Transverse colon (tissue), 4 donors: ENCODE results near the gene INTS11. TPM values are rescaled to one million over a fixed set of nuclear protein-coding genes. Genes with fewer than 3 reads are reported as not detected.

Experiments used
- DNase-seq: peaks from one replicate; pipeline ENCODE4 v3.0.0-alpha.2; 2019
- H3K27ac ChIP-seq, 4 donors: fragments of 200-600 bp; sonication (generic); 2 replicates each; pipeline ENCODE4 v1.5.1; 2016 to 2018; ENCODE audit warnings: inconsistent platforms in 4 of 4
- H3K27me3 ChIP-seq: fragments of 200-600 bp; sonication (generic); 2 replicates; pipeline ENCODE4 v1.5.1; 2017; ENCODE audit warnings: inconsistent platforms
- H3K36me3 ChIP-seq, 4 donors: fragments of 200-600 bp; sonication (generic); 2 replicates each; pipeline ENCODE4 v1.5.1; 2017 to 2019; ENCODE audit warnings: inconsistent platforms in 4 of 4
- H3K4me1 ChIP-seq, 4 donors: fragments of 200-600 bp; sonication (generic); 2 replicates each; pipeline ENCODE4 v1.5.1; 2017 to 2020; ENCODE audit warnings: inconsistent platforms in 4 of 4
- H3K4me3 ChIP-seq, 4 donors: fragments of 200-600 bp; sonication (generic); 1 replicate in 1 of 4; 2 replicates in 3 of 4; pipeline versions ENCODE4 v1.5.1 to v1.6.1; 2017 to 2019; ENCODE audit warnings: inconsistent platforms in 4 of 4
- H3K9me3 ChIP-seq, 2 donors: fragments of 200-600 bp; sonication (generic); 2 replicates each; pipeline ENCODE4 v1.5.1; 2017 to 2019; ENCODE audit warnings: inconsistent platforms in 2 of 2
- EP300 ChIP-seq: sonication (generic); formaldehyde crosslinking; IDR thresholded peaks from one replicate; pipeline ENCODE4 v1.6.1; 2017; ENCODE audit warnings: antibody characterized with exemption, low read depth
- POLR2A ChIP-seq: fragments of 450-650 bp; IDR thresholded peaks from one replicate; pipeline ENCODE4 v1.6.1; 2016; ENCODE audit warnings: antibody characterized with exemption, mild to moderate bottlenecking, moderate library complexity
- POLR2AphosphoS5 ChIP-seq, 3 donors: sonication (generic); formaldehyde crosslinking; IDR thresholded peaks; one replicate each; pipeline ENCODE4 v1.6.1; 2016; ENCODE audit warnings: antibody characterized with exemption in 3 of 3
- WGBS, 2 donors: methylation state at CpG; one replicate each; pipeline ENCODE4 v1.1.5; 2018; ENCODE audit warnings: low coverage in 1 of 2; 5-methylcytosine and 5-hydroxymethylcytosine counted together
- in situ Hi-C, 4 donors: fragments of 200-750 bp; cut with MboI; loops; one replicate each; pipeline versions ENCODE4 v1.15.0 to v1.15.1; 2017; ENCODE audit warnings: low sequenced_read_pairs in 3 of 4, low pct_ligation_motif_present in 1 of 4, low pct_unique_long_range_greater_than_20kb in 1 of 4
- intact Hi-C: fragments of 100-400 bp; cut with DNase I; formaldehyde crosslinking; loops from one replicate; pipeline ENCODE4 v1.15.1; 2023; ENCODE audit warnings: low total_unique reads
- total RNA-seq, 4 donors: library from RNA; depleted of rRNA; stranded (reverse); fragments of >200 nt; gene quantifications; one replicate each; pipeline ENCODE4 v1.1.0, GENCODE V29; 2016
- TF ChIP-seq, protein P1 (sequence below), 5 experiments: fragments of 200-600 bp in 3 of 5; fragments of 450-650 bp in 2 of 5; sonication (generic) in 3 of 5; IDR thresholded peaks; 1 replicate in 2 of 5; 2 replicates in 3 of 5; pipeline ENCODE4 v1.5.1; 2016 to 2017; ENCODE audit warnings: antibody characterized with exemption in 5 of 5, inconsistent platforms in 3 of 5, mild to moderate bottlenecking in 2 of 5, moderate library complexity in 1 of 5

Gene INTS11
- total RNA-seq, 4 donors from 2014 or later, result 118 to 424 (median 140) TPM

DNA sequence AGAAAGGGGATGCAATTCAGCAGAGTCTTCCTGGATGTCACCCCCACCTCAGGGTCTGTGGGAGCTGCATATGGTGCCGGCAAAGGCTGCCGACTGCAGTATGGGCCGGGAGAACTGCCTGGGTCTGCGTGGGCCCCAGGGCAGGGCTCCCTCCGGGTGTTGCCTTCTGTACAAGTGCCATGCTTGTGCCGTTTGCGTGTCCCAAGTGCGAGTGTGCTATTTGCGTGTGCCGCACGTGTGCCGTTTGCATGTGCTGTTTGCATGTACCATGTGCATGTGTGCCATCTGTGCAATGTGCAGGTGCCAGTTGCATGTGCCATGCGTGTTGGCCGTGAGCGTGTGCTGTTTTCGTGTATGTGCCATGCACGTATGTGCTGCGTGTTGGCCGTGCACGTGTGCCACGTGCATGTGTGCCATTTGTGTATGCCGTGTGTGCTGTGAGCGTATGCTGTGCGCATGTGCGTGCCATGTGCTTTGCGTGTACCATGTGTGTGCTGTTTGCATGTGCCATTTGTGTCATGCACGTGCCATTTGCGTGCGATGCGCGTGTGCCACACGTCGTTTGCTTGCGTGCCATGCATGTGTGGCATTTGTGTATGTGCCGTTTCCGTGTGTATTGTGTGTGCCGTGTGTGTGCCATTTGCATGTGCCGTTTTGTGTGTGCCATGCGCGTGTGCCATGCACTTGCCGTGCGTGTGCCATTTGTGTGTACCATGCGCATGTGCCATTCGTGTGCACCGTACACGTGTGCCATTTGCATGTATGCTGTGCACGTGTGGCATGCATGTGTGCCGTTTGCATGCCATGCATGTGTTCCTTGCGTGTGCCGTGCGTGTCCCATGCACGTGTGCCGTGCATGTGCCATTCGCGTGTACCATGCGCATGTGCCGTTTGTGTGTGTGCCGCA, 5.1 kb upstream of the INTS11 start:
- peaks cover 12% of the 10 kb centered on the region for H3K27me3 ChIP-seq
- no peak for DNase-seq
- H3K4me1 ChIP-seq, result peaks cover 20 to 33% (median 30%) of the 10 kb centered on the region in 4 donors
- intact Hi-C loops (no loop called here), in situ Hi-C loops (no loop called here)
- no peak overlapping the region for H3K4me3 ChIP-seq
- 93% methylated on average over 56 of the region's 58 CpGs; no CpG with 5 or more reads in 1 of the 2 donors for WGBS, 2 donors
- TF ChIP-seq POLR2A (no peak), POLR2AphosphoS5 (IDR thresholded peaks at IDR 0.05) (peak in 2 of 3 donors; percentile 43 to 45), EP300 (no peak)
- TF ChIP-seq, protein P1, sequence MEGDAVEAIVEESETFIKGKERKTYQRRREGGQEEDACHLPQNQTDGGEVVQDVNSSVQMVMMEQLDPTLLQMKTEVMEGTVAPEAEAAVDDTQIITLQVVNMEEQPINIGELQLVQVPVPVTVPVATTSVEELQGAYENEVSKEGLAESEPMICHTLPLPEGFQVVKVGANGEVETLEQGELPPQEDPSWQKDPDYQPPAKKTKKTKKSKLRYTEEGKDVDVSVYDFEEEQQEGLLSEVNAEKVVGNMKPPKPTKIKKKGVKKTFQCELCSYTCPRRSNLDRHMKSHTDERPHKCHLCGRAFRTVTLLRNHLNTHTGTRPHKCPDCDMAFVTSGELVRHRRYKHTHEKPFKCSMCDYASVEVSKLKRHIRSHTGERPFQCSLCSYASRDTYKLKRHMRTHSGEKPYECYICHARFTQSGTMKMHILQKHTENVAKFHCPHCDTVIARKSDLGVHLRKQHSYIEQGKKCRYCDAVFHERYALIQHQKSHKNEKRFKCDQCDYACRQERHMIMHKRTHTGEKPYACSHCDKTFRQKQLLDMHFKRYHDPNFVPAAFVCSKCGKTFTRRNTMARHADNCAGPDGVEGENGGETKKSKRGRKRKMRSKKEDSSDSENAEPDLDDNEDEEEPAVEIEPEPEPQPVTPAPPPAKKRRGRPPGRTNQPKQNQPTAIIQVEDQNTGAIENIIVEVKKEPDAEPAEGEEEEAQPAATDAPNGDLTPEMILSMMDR (IDR thresholded peaks at IDR 0.05), result no peak
- H3K9me3 ChIP-seq, result no peaks in the 10 kb centered on the region
- peaks cover 0 to 6% (median 0%) of the 10 kb centered on the region in 4 donors for H3K36me3 ChIP-seq
- H3K27ac ChIP-seq, result no peak overlapping the region

DNA sequence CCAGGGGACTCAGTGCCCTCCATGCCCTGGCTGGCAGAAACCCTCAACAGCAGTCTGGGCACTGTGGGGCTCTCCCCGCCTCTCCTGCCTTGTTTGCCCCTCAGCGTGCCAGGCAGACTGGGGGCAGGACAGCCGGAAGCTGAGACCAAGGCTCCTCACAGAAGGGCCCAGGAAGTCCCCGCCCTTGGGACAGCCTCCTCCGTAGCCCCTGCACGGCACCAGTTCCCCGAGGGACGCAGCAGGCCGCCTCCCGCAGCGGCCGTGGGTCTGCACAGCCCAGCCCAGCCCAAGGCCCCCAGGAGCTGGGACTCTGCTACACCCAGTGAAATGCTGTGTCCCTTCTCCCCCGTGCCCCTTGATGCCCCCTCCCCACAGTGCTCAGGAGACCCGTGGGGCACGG, 3.8 kb upstream of the INTS11 start:
- Histone ChIP-seq H3K36me3 (peaks cover 0 to 6% (median 0%) of the 10 kb centered on the region in 4 donors), H3K4me1 (peaks cover 23 to 35% (median 30%) of the 10 kb centered on the region in 4 donors), H3K4me3 (no peak overlapping the region), H3K27ac (no peak overlapping the region), H3K27me3 (peaks cover 12% of the 10 kb centered on the region), H3K9me3 (no peaks in the 10 kb centered on the region)
- DNase-seq, result no peak
- in situ Hi-C loops, result no loop called here
- TF ChIP-seq, protein P1 (IDR thresholded peaks at IDR 0.05), result no peak
- no peak for TF ChIP-seq POLR2AphosphoS5 (IDR thresholded peaks at IDR 0.05)
- TF ChIP-seq POLR2A, result no peak
- intact Hi-C loops, result no loop called here
- 84% methylated on average over 14 of the region's 15 CpGs; no CpG with 5 or more reads in 1 of the 2 donors for WGBS, 2 donors

DNA sequence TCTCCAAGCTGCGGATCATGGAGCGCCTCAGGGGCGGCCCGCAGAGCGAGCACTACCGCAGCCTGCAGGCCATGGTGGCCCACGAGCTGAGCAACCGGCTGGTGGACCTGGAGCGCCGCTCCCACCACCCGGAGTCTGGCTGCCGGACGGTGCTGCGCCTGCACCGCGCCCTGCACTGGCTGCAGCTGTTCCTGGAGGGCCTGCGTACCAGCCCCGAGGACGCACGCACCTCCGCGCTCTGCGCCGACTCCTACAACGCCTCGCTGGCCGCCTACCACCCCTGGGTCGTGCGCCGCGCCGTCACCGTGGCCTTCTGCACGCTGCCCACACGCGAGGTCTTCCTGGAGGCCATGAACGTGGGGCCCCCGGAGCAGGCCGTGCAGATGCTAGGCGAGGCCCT, 2.8 kb upstream of the INTS11 start:
- H3K27me3 ChIP-seq, result peaks cover 12% of the 10 kb centered on the region
- H3K4me3 ChIP-seq, result no peak overlapping the region
- intact Hi-C loops (no loop called here), in situ Hi-C loops (no loop called here)
- WGBS, 2 donors, result 93% methylated on average over 40 of the region's 40 CpGs; no CpG with 5 or more reads in 1 of the 2 donors
- H3K27ac ChIP-seq, result no peak overlapping the region
- H3K36me3 ChIP-seq, result peaks cover 0 to 6% (median 0%) of the 10 kb centered on the region in 4 donors
- peaks cover 19 to 35% (median 30%) of the 10 kb centered on the region in 4 donors for H3K4me1 ChIP-seq
- DNase-seq, result no peak
- no peaks in the 10 kb centered on the region for H3K9me3 ChIP-seq
- TF ChIP-seq POLR2A (no peak), POLR2AphosphoS5 (IDR thresholded peaks at IDR 0.05) (no peak), EP300 (no peak)
- TF ChIP-seq, protein P1 (IDR thresholded peaks at IDR 0.05), result no peak

DNA sequence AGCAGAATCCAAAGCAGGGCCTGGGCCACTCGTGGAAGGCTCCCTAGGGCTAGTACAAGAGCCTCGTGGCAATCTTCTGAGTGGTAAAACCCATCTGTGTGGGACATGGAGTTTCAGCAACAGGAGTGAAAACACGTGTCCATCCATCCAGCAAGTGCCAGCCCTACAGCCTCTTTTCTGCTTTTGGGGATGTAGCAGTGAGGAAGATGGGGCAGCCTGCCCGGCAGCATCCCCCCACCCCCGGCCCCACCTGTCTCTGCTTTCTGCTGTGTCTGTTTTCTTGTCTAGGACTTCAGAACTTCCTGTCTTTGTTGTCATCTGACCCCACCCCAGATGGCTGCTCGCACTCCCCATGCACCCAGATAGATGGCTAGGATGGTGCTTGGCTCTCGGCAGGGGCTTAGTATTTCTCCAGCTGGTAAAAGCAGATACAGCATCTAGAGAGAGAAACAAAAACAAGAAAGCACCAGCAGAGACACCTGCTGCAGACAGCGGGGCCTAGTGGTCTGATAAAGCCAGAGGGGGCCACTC, 1.7 kb upstream of the INTS11 start:
- TF ChIP-seq, protein P1 (IDR thresholded peaks at IDR 0.05), result no peak
- TF ChIP-seq EP300 (no peak), POLR2AphosphoS5 (IDR thresholded peaks at IDR 0.05) (no peak), POLR2A (no peak)
- in situ Hi-C loops, result no loop called here
- Histone ChIP-seq H3K36me3 (peaks cover 0 to 6% (median 0%) of the 10 kb centered on the region in 4 donors), H3K9me3 (no peaks in the 10 kb centered on the region), H3K27ac (peak overlapping the region; percentile 90 to 98 (median 92)), H3K4me1 (peaks cover 24 to 37% (median 27%) of the 10 kb centered on the region in 4 donors), H3K27me3 (peaks cover under 1% of the 10 kb centered on the region), H3K4me3 (peak overlapping the region in 2 of 4 donors; percentile 89 to 94)
- WGBS, 2 donors, result 41 to 47% methylated on average over 4 to 8 of the region's 8 CpGs
- no peak for DNase-seq
- intact Hi-C loops, result no loop called here
